Measurements from ENCODE around the gene HACD1. TPM values are rescaled to one million over a fixed set of nuclear protein-coding genes. Genes with fewer than 3 reads are reported as not detected.
"Not testable (repeated sequence)": the region's sequence is repeated elsewhere in the genome, so short reads cannot be mapped to it uniquely, and the experiment has no call there.

The HACD1 gene
- total and polyA plus RNA-seq, 9 donors, result 4.8 to 13.6 (median 7.5) TPM

- intact Hi-C loops (cut with DNase I), result no loop called here
- Histone ChIP-seq H3K4me1 (ENCODE audit: insufficient read depth) (peaks cover 13% of the 10 kb centered on the region), H3K27ac (peak overlapping the region; percentile 90 to 98), H3K27me3 (no peaks in the 10 kb centered on the region), H3K36me3 (no peaks in the 10 kb centered on the region), H3K4me3 (peak overlapping the region; percentile 84), H3K9me3 (no peaks in the 10 kb centered on the region)
- TF ChIP-seq EP300 (IDR thresholded peaks at IDR 0.05), result no peak
- no peak for TF ChIP-seq POLR2A (IDR thresholded peaks at IDR 0.05)
- TF ChIP-seq CTCF (IDR thresholded peaks at IDR 0.05), result no peak
- no peak for DNase-seq
- WGBS, 3 donors, result 0% methylated on average over 13 of the region's 13 CpGs
These were observed 26.2 kb upstream of the HACD1 start for GRCh38 chr10:17643339-17643754.

- no peak overlapping the region for H3K27ac ChIP-seq
- WGBS, 3 donors, result 97% methylated on average over 4 of the region's 4 CpGs
- H3K27me3 ChIP-seq, result no peaks in the 10 kb centered on the region
- DNase-seq, result no peak
- TF ChIP-seq EP300 (IDR thresholded peaks at IDR 0.05) (no peak), POLR2A (IDR thresholded peaks at IDR 0.05) (no peak), CTCF (IDR thresholded peaks at IDR 0.05) (no peak)
- no peaks in the 10 kb centered on the region for H3K36me3 ChIP-seq
- intact Hi-C loops (cut with DNase I), result no loop called here
- no peak overlapping the region for H3K4me3 ChIP-seq
- H3K4me1 ChIP-seq (ENCODE audit: insufficient read depth), result peaks cover 2% of the 10 kb centered on the region
- H3K9me3 ChIP-seq, result no peaks in the 10 kb centered on the region
These were observed 23.2 kb upstream of the HACD1 start for GRCh38 chr10:17640331-17640816.

GRCh38 chr10:17637869-17638268 lies 20.7 kb upstream of the HACD1 start:
- intact Hi-C loops (cut with DNase I), result no loop called here
- H3K4me1 ChIP-seq (ENCODE audit: insufficient read depth), result peaks cover 2% of the 10 kb centered on the region
- no peak overlapping the region for H3K4me3 ChIP-seq
- DNase-seq, result no peak
- no peaks in the 10 kb centered on the region for H3K36me3 ChIP-seq
- H3K27me3 ChIP-seq, result no peaks in the 10 kb centered on the region
- H3K27ac ChIP-seq, result no peak overlapping the region
- no peaks in the 10 kb centered on the region for H3K9me3 ChIP-seq
- TF ChIP-seq EP300 (IDR thresholded peaks at IDR 0.05), result no peak
- WGBS, 3 donors, result 93 to 97% (median 96%) methylated on average over 5 of the region's 5 CpGs

- H3K9me3 ChIP-seq, result no peaks in the 10 kb centered on the region
- WGBS, 3 donors, result 72 to 91% (median 85%) methylated on average over 1 of the region's 1 CpG
- no peaks in the 10 kb centered on the region for H3K4me1 ChIP-seq (ENCODE audit: insufficient read depth)
- H3K27me3 ChIP-seq, result no peaks in the 10 kb centered on the region
- H3K27ac ChIP-seq, result no peak overlapping the region
- no peak for DNase-seq
- intact Hi-C loops (cut with DNase I), result no loop called here
- no peak overlapping the region for H3K4me3 ChIP-seq
- TF ChIP-seq POLR2A (IDR thresholded peaks at IDR 0.05) (no peak), EP300 (IDR thresholded peaks at IDR 0.05) (no peak), CTCF (IDR thresholded peaks at IDR 0.05) (no peak)
- no peaks in the 10 kb centered on the region for H3K36me3 ChIP-seq
These were observed 16.2 kb upstream of the HACD1 start for GRCh38 chr10:17633353-17633752.

- H3K36me3 ChIP-seq; H3K9me3 ChIP-seq; H3K27ac ChIP-seq; H3K4me1 ChIP-seq (ENCODE audit: insufficient read depth); intact Hi-C loops (cut with DNase I); H3K27me3 ChIP-seq; H3K4me3 ChIP-seq; DNase-seq: not testable (repeated sequence)
- WGBS, 3 donors, result 83 to 91% (median 88%) methylated on average over 8 of the region's 8 CpGs
These were observed 15.4 kb upstream of the HACD1 start for GRCh38 chr10:17632590-17632989.
